Mammary epithelial cell (primary cell): Measurements from ENCODE around the gene HDAC9.

ENCODE experiments used
- EZH2 ChIP-seq: IDR thresholded peaks from 2 replicates; pipeline ENCODE4 v1.6.1; 2012; ENCODE audit warnings: low read length, inconsistent platforms, borderline replicate concordance
- TF ChIP-seq, protein P1 (sequence below), 2 donors: IDR thresholded peaks in 1 of 2; conservative IDR thresholded peaks in 1 of 2; 2 replicates each; pipeline ENCODE4 v1.5.1; 2011 to 2012; ENCODE audit warnings: inconsistent platforms in 2 of 2, low read length in 2 of 2, mild to moderate bottlenecking in 2 of 2, control low read depth in 1 of 2, low read depth in 1 of 2; ENCODE audit not compliant: insufficient read depth in 1 of 2; ENCODE audit errors: extremely low read depth in 1 of 2

DNA sequence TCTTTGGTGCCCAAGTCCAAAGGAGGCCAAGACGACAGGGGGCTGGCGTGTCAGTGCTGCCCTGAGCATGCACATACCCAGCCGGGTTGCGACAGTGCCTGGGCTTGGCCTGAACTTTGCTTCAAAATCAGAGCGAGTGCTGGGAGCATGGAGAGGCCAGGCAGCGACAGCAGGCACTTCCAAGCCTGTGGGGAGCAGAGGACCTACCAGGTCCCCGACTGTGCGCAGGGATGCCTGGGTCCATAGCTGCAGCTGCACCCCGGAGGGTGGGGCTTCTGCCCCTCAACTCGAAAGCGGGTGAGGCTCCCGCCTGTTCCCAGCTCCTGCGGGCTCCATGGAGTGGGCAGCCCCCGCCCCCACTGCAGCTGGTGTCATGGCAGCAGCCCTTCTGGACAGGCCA is 79.1 kb downstream of the HDAC9 start:
- TF ChIP-seq, protein P1, sequence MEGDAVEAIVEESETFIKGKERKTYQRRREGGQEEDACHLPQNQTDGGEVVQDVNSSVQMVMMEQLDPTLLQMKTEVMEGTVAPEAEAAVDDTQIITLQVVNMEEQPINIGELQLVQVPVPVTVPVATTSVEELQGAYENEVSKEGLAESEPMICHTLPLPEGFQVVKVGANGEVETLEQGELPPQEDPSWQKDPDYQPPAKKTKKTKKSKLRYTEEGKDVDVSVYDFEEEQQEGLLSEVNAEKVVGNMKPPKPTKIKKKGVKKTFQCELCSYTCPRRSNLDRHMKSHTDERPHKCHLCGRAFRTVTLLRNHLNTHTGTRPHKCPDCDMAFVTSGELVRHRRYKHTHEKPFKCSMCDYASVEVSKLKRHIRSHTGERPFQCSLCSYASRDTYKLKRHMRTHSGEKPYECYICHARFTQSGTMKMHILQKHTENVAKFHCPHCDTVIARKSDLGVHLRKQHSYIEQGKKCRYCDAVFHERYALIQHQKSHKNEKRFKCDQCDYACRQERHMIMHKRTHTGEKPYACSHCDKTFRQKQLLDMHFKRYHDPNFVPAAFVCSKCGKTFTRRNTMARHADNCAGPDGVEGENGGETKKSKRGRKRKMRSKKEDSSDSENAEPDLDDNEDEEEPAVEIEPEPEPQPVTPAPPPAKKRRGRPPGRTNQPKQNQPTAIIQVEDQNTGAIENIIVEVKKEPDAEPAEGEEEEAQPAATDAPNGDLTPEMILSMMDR (conservative IDR thresholded peaks at IDR 0.05 in 1 of 2, IDR thresholded peaks at IDR 0.05 in 1 of 2; ENCODE audit: extremely low read depth in 1 of 2, insufficient read depth in 1 of 2, low read depth in 1 of 2, low read length in 2 of 2) = no peak
- TF ChIP-seq EZH2 = no peak
